Upper lobe of right lung (tissue), 1 donor: ENCODE measurements around the gene MIGA2. TPM values are rescaled to one million over a fixed set of nuclear protein-coding genes. Genes with fewer than 3 reads are reported as not detected.
"Not testable (repeated sequence)": the region's sequence is repeated elsewhere in the genome, so short reads cannot be mapped to it uniquely, and the experiment has no call there.

ENCODE experiments used
- ATAC-seq: fragments of 200-7000 bp; cut with Tn5 transposase; one replicate; pipeline ENCODE4 v1.9.1; 2020; ENCODE audit warnings: mild to moderate bottlenecking, moderate library complexity
- DNase-seq: peaks from one replicate; pipeline ENCODE4 v3.0.0-alpha.2; 2020
- H3K27ac ChIP-seq: fragments of 200-600 bp; one replicate; pipeline ENCODE4 v1.8.0; 2022
- H3K27me3 ChIP-seq: fragments of 200-600 bp; one replicate; pipeline ENCODE4 v1.8.0; 2022; ENCODE audit warnings: mild to moderate bottlenecking
- H3K36me3 ChIP-seq: fragments of 200-600 bp; one replicate; pipeline ENCODE4 v1.8.0; 2022
- H3K4me1 ChIP-seq: fragments of 200-600 bp; one replicate; pipeline ENCODE4 v1.8.0; 2022
- H3K4me3 ChIP-seq: fragments of 200-600 bp; one replicate; pipeline ENCODE4 v1.8.0; 2022; ENCODE audit warnings: mild to moderate bottlenecking
- H3K9me3 ChIP-seq: fragments of 200-600 bp; one replicate; pipeline ENCODE4 v1.8.0; 2022
- intact Hi-C: fragments of 100-400 bp; cut with DNase I; formaldehyde crosslinking; loops from one replicate; pipeline ENCODE4 v1.11.0; 2022
- total RNA-seq: library from RNA; stranded (reverse); fragmentation: NEBNext Ultra II Directional; extraction: Animal tissue kit (Norgen Biotek cat#: 25700); gene quantifications from one replicate; pipeline ENCODE4 v1.2.1, GENCODE V29; 2021
- TF ChIP-seq, protein P1 (sequence below): fragments of 200-600 bp; IDR thresholded peaks from one replicate; pipeline ENCODE4 v1.8.0; 2022; ENCODE audit warnings: antibody characterized with exemption
- donor health status: DM: no; HTN: yes; CAD: no; lungs with severe emphysema.

Gene MIGA2
- total RNA-seq, 1 donor from 2014 or later: 20.7 TPM

DNA sequence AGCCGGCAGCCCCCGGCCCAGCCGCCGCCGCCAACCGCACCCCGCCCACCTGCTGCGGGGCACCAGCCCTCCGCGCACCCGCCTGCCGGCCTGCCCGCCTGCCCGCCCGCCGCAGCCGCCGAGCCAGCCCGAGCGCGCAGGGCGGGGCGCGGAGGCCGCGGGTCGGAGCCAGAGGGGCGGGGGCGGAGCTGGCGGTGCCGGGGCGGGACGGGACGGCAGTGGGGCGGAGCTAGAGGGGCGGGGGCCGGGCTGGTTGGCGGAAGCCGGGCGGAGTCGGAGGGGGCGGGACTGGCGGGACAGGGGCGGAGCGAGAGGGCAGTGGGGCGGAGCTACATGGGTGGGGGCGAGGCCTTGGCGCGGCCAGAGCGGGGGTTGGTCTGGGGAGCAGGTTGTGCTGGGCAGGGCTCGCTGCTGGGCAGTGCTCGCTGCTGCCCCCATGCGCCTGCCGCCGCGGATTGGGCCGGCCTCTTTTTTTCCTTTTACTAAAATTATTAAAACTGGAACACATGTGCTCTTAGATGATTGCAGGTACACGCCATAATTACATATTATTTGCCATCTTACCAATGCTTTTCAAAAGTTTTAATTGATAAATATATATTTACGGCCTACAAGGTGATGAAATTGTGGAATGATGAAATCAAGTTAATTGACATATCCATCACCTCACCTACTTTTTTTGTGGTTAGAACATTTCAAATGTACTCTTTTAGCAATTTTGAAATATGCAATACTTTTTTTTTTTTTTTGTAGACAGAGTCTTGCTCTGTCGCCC is 8.0 kb upstream of the MIGA2 start, which contains the start of gene SH3GLB2:
Gene SH3GLB2, minus strand, starts transcription at position 140 of the 775 bp plus-strand sequence. CDS start 177 bp downstream, outside the sequence.
- TF ChIP-seq, protein P1, sequence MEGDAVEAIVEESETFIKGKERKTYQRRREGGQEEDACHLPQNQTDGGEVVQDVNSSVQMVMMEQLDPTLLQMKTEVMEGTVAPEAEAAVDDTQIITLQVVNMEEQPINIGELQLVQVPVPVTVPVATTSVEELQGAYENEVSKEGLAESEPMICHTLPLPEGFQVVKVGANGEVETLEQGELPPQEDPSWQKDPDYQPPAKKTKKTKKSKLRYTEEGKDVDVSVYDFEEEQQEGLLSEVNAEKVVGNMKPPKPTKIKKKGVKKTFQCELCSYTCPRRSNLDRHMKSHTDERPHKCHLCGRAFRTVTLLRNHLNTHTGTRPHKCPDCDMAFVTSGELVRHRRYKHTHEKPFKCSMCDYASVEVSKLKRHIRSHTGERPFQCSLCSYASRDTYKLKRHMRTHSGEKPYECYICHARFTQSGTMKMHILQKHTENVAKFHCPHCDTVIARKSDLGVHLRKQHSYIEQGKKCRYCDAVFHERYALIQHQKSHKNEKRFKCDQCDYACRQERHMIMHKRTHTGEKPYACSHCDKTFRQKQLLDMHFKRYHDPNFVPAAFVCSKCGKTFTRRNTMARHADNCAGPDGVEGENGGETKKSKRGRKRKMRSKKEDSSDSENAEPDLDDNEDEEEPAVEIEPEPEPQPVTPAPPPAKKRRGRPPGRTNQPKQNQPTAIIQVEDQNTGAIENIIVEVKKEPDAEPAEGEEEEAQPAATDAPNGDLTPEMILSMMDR: peak; percentile 91
- Histone ChIP-seq H3K4me3 (peak within 1 kb of the TSS; percentile 83), H3K9me3 (no peaks in the 10 kb centered on the region), H3K27me3 (no peaks in the 10 kb centered on the region), H3K4me1 (peaks cover 21% of the 10 kb centered on the region), H3K27ac (peak within 1 kb of the TSS; percentile 73), H3K36me3 (no peaks in the 10 kb centered on the region)
- ATAC-seq: peak; percentile 97
- DNase-seq: peak; percentile 98
- intact Hi-C loops: no loop called here

DNA sequence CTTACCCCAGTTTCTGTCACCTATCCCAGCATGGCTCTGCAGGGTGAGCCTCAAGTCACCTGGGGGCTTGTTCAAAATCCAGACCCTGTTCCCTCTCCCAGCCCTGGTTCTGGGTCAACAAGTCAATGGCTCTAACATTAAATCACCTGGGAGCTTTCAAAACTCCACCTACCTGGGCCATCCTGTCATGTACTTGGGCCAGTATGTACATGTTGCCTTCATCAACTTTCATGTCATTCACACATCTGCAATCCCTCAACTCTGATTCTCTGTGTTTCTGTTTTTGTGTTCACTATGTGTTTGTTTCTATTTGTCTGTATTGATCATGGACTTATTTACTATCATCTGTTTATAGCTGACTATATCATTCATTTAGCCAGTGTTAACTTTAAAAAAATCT is 6.2 kb upstream of the MIGA2 start:
- ATAC-seq (no peak), DNase-seq (no peak)
- no peaks in the 10 kb centered on the region for H3K36me3 ChIP-seq
- intact Hi-C loops: no loop called here
- H3K27ac ChIP-seq: no peak overlapping the region
- H3K9me3 ChIP-seq: no peaks in the 10 kb centered on the region
- no peak overlapping the region for H3K4me3 ChIP-seq
- H3K4me1 ChIP-seq: peaks cover 21% of the 10 kb centered on the region
- TF ChIP-seq, protein P1: no peak
- H3K27me3 ChIP-seq: no peaks in the 10 kb centered on the region

DNA sequence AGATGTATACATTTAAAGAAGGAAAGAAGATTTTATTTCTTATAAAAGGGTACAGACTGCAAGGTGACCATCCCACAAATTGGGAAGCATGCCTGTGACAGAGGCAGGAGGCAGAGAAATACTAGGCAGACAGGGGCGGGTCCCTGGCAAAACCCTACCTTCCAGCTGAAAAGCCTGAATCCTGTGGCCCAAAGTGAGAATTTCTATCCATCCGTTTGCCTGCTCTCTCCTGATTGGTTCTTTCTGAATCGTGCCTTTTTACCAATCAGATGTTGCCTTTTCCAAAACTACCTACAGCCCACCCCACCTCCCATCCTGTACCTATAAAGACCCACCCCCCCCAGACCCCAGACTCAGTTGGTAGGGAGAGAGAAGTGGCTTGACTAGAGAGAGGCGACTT is 4.9 kb upstream of the MIGA2 start:
- Histone ChIP-seq H3K9me3 (no peaks in the 10 kb centered on the region), H3K27ac (no peak overlapping the region), H3K36me3 (no peaks in the 10 kb centered on the region), H3K4me1 (peaks cover 18% of the 10 kb centered on the region), H3K4me3 (no peak overlapping the region), H3K27me3 (no peaks in the 10 kb centered on the region)
- no peak for DNase-seq
- TF ChIP-seq, protein P1: no peak
- no peak for ATAC-seq
- intact Hi-C loops: no loop called here

DNA sequence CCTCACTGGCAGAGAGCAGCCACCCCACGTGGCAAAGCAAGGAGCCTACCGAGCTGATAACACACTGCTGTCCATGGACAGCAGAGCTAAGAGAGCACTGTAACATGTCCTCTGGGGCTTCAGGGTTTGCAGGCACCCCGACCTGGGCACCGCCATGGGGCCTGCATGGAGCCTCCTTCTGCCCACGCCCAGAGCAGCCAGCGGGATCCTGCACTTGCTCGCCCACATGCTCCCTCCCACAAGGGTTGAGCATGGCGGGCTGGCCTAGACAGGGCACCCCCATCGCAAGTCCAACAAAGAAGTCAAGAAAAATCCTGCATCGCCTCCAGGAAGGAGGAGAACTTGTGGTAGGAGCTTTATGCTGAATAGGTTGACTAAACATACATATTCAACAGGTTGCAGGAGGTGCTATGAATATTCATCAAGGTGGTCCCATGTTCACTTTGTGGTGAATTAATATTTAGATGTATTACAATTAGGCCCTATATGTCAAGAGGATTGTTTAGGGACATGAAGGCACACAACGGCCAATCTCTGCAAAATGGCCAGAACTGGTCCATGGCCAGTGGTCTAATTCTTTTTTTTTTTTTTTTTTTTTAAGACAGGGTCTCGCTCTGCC is 3.8 kb upstream of the MIGA2 start:
- no peak overlapping the region for H3K4me3 ChIP-seq
- H3K27ac ChIP-seq: no peak overlapping the region
- H3K36me3 ChIP-seq: no peaks in the 10 kb centered on the region

DNA sequence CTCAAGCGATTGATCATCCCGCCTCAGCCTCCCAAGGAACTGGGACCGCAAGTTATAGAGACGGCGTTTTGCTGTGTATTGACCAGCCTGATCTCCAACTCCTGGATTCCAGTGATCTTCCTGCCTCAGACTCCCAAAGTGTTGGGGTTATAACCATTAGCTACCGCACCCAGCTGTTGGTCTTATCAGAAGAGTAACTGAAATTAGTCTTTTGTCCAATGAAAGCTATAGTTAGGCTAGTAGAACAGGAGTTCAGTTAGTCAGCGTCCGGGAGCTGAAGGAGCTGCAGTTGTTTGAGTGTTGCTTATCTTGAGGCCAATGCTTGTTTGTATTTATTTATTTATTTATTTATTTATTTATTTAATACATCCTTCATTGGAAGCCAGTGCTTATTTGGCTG is 3.2 kb upstream of the MIGA2 start:
- H3K36me3 ChIP-seq: no peaks in the 10 kb centered on the region
- intact Hi-C loops: no loop called here
- H3K27ac ChIP-seq: no peak overlapping the region
- TF ChIP-seq, protein P1: no peak
- H3K27me3 ChIP-seq: no peaks in the 10 kb centered on the region
- no peak overlapping the region for H3K4me3 ChIP-seq
- peaks cover 17% of the 10 kb centered on the region for H3K4me1 ChIP-seq
- no peak for ATAC-seq
- DNase-seq: no peak
- H3K9me3 ChIP-seq: no peaks in the 10 kb centered on the region

More for the DNA sequence above, 3.8 kb upstream of the MIGA2 start:
- intact Hi-C loops: no loop called here
- peaks cover 12% of the 10 kb centered on the region for H3K4me1 ChIP-seq
- DNase-seq (no peak), ATAC-seq (no peak)
- H3K27me3 ChIP-seq: no peaks in the 10 kb centered on the region
- no peaks in the 10 kb centered on the region for H3K9me3 ChIP-seq
- TF ChIP-seq, protein P1: no peak

DNA sequence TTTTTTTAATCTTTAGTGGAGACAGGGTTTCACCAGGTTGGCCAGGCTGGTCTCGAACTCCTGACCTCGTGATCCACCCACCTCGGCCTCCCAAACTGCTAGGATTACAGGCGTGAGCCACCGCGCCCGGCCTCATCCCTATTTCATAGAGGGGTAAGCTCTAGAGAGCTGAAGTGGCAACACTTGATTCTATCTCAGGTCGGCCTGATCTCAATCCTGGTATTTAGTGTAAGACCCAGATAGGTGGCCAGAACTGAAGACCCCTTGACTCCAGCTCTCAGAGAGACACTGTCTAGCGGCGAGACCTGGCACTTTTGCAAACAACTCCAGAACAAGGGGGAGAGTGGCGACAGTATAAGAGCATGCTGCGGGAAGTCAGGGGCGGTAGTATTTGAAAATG is 588 bp upstream of the MIGA2 start:
- intact Hi-C loops, H3K9me3 ChIP-seq, H3K36me3 ChIP-seq, DNase-seq, H3K27me3 ChIP-seq: not testable (repeated sequence)
- Histone ChIP-seq H3K4me1 (peaks cover 13% of the 10 kb centered on the region), H3K27ac (peak overlapping the region; percentile 72), H3K4me3 (peak overlapping the region; percentile 75)
- ATAC-seq: peak; percentile 7
